Measurements from ENCODE around the gene PCDHGB4. TPM values are rescaled to one million over a fixed set of nuclear protein-coding genes. Genes with fewer than 3 reads are reported as not detected.
"Not testable (repeated sequence)": the region's sequence is repeated elsewhere in the genome, so short reads cannot be mapped to it uniquely, and the experiment has no call there.

Gene PCDHGB4
- total and polyA plus RNA-seq, 3 donors from 2014 or later: 1.0 to 13.3 (median 11.3) TPM

DNA sequence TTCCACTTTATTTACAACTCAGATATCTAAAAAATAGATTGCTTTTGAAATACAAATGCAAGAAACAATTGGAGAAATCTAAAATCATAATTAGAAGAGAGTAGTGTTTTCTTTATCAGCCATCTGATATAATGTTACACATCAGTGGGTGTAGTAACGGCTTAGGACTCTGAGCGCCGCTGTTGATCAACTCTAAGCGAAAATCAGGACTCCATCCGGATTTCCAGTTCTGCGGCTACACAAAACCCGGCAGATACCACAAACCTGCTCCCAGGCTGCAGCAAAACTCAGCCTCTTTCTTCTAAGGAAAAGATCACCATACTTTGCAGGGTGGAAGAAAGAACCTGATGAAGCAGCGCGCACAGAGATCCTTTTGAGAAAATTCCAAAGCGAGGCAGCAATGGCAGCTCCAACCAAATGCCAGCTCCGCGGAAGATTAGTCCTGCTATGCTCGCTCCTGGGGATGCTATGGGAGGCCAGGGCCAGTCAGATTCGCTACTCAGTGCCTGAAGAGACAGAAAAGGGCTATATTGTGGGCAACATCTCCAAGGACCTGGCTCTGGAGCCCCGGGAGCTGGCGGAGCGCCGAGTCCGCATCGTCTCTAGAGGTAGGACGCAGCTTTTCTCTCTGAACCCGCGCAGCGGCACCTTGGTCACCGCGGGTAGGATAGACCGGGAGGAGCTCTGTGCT, 15.2 kb downstream of the PCDHGB4 start, which contains the start of gene PCDHGA9:
PCDHGA9 (plus strand) TSS at position 226 of the 691 bp plus-strand sequence; CDS start at position 401, 175 bp downstream.
- Histone ChIP-seq H3K27ac (no peak within 1 kb of the TSS), H3K9me3 (no peaks in the 10 kb centered on the region), H3K4me1 (no peaks in the 10 kb centered on the region), H3K4me3 (peak within 1 kb of the TSS in 1 of 2 donors; percentile 0), H3K36me3 (ENCODE audit: low read depth, missing control alignments) (no peaks in the 10 kb centered on the region), H3K27me3 (no peaks in the 10 kb centered on the region)
- 6 to 14% methylated on average over 16 to 27 of the region's 27 CpGs for WGBS, 2 donors
- TF ChIP-seq POLR2A (IDR thresholded peaks at IDR 0.05): no peak
- TF ChIP-seq, protein P1, sequence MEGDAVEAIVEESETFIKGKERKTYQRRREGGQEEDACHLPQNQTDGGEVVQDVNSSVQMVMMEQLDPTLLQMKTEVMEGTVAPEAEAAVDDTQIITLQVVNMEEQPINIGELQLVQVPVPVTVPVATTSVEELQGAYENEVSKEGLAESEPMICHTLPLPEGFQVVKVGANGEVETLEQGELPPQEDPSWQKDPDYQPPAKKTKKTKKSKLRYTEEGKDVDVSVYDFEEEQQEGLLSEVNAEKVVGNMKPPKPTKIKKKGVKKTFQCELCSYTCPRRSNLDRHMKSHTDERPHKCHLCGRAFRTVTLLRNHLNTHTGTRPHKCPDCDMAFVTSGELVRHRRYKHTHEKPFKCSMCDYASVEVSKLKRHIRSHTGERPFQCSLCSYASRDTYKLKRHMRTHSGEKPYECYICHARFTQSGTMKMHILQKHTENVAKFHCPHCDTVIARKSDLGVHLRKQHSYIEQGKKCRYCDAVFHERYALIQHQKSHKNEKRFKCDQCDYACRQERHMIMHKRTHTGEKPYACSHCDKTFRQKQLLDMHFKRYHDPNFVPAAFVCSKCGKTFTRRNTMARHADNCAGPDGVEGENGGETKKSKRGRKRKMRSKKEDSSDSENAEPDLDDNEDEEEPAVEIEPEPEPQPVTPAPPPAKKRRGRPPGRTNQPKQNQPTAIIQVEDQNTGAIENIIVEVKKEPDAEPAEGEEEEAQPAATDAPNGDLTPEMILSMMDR (IDR thresholded peaks at IDR 0.05): peak in 1 of 3 experiments; percentile 9
- intact Hi-C loops (cut with DNase I; ENCODE audit: low total_unique reads): no loop called here
- DNase-seq: no peak

DNA sequence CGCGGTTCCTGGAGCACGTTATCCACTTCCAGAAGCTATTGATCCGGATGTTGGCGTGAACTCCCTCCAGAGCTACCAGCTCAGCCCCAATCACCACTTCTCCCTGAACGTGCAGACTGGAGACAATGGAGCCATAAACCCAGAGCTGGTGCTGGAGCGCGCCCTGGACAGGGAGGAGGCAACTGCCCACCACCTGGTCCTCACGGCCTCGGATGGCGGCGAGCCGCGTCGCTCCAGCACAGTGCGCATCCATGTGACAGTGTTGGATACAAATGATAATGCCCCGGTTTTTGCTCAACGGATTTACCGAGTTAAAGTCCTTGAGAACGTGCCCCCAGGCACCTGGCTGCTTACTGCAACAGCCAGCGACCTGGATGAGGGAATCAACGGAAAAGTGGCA, 15.9 kb downstream of the PCDHGB4 start:
- Histone ChIP-seq H3K27me3 (no peaks in the 10 kb centered on the region), H3K27ac (no peak overlapping the region), H3K36me3 (ENCODE audit: low read depth, missing control alignments) (no peaks in the 10 kb centered on the region), H3K9me3 (no peaks in the 10 kb centered on the region), H3K4me1 (no peaks in the 10 kb centered on the region), H3K4me3 (peak overlapping the region in 1 of 2 donors; percentile 0)
- WGBS, 2 donors: 20 to 26% methylated on average over 22 of the region's 22 CpGs
- TF ChIP-seq, protein P1 (IDR thresholded peaks at IDR 0.05): no peak
- no peak for TF ChIP-seq POLR2A (IDR thresholded peaks at IDR 0.05)
- intact Hi-C loops (cut with DNase I; ENCODE audit: low total_unique reads): no loop called here
- DNase-seq: no peak

DNA sequence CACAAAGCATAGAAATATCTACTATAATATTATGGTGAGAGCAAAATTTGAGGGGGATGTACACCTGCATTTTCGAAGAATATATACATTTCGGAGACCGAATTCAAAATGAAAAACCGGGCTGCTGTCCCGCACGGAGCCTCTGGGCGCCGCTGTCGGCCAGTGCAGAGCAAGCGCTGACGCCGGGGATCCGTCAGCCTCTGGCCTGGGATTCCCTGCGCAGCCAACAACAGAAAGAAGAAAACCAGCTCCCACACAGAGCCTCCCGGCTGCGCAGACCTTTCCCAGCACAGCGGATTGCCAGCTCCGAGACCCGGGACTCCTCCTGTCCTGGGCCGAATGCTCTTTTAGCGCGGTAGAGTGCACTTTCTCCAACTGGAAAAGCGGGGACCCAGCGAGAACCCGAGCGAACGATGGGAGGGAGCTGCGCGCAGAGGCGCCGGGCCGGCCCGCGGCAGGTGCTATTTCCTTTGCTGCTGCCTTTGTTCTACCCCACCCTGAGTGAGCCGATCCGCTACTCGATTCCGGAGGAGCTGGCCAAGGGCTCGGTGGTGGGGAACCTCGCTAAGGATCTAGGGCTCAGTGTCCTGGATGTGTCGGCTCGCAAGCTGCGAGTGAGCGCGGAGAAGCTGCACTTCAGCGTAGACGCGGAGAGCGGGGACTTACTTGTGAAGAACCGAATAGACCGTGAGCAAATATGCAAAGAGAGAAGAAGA, 20.4 kb downstream of the PCDHGB4 start, which contains the start of gene PCDHGB6:
PCDHGB6 (plus strand) TSS at position 232 of the 716 bp plus-strand sequence; CDS start at position 414, 182 bp downstream.
- peak within 1 kb of the TSS in 1 of 2 donors; percentile 48 for H3K4me3 ChIP-seq
- intact Hi-C loops (cut with DNase I; ENCODE audit: low total_unique reads); H3K4me1 ChIP-seq; H3K9me3 ChIP-seq; H3K27me3 ChIP-seq; H3K27ac ChIP-seq; H3K36me3 ChIP-seq (ENCODE audit: low read depth, missing control alignments): not testable (repeated sequence)
- TF ChIP-seq, protein P1 (IDR thresholded peaks at IDR 0.05): peak; percentile 21 to 49 (median 49)
- DNase-seq: peak; percentile 71
- WGBS, 2 donors: 9 to 14% methylated on average over 32 to 44 of the region's 51 CpGs

GRCh38 chr5:141409598-141410306, 22.3 kb downstream of the PCDHGB4 start:
- no peak overlapping the region for H3K4me3 ChIP-seq
- intact Hi-C loops (cut with DNase I; ENCODE audit: low total_unique reads): no loop called here

More at GRCh38 chr5:141409598-141410306, 22.3 kb downstream of the PCDHGB4 start:
- no peak for DNase-seq
- Histone ChIP-seq H3K4me1 (no peaks in the 10 kb centered on the region), H3K9me3 (no peaks in the 10 kb centered on the region), H3K27ac (no peak overlapping the region), H3K27me3 (no peaks in the 10 kb centered on the region), H3K36me3 (ENCODE audit: low read depth, missing control alignments) (no peaks in the 10 kb centered on the region)
- WGBS, 2 donors: 24 to 33% methylated on average over 1 to 64 of the region's 64 CpGs
- TF ChIP-seq POLR2A (IDR thresholded peaks at IDR 0.05): no peak
- TF ChIP-seq, protein P1 (IDR thresholded peaks at IDR 0.05): no peak
